CD4-positive, alpha-beta T cell treated with Interleukin-15 for 1 hour (primary cell): ENCODE data around the gene MTPN.

ENCODE experiments used
- DNase-seq: peaks from one replicate; pipeline ENCODE4 v3.0.0-alpha.2; 2020

The MTPN gene

GRCh38 chr7:135950972-135951371, 26.2 kb downstream of the MTPN start:
- no peak for DNase-seq

DNA sequence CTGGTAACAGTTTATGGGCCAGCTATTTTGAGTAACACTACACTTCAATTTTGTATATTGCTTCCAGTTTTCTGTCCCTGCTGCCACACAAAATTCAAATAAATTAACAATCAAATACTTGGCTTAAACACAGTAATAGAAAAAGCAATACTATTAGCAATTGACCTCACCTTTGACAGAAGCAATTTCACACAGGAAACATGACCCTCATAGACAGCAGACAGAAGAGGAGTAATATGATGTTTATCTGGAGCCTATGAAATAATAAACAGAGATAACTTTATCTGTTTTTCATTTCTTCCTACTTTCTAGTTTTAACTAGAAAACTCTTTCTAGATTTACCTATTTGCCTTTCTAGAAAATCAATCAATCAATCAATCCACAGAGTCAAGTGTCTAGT, 26.7 kb downstream of the MTPN start:
- no peak for DNase-seq

- no peak for DNase-seq
These were observed 30.7 kb downstream of the MTPN start for GRCh38 chr7:135946289-135947055.

- DNase-seq, result no peak
These were observed 32.4 kb downstream of the MTPN start for GRCh38 chr7:135944753-135945152.

DNA sequence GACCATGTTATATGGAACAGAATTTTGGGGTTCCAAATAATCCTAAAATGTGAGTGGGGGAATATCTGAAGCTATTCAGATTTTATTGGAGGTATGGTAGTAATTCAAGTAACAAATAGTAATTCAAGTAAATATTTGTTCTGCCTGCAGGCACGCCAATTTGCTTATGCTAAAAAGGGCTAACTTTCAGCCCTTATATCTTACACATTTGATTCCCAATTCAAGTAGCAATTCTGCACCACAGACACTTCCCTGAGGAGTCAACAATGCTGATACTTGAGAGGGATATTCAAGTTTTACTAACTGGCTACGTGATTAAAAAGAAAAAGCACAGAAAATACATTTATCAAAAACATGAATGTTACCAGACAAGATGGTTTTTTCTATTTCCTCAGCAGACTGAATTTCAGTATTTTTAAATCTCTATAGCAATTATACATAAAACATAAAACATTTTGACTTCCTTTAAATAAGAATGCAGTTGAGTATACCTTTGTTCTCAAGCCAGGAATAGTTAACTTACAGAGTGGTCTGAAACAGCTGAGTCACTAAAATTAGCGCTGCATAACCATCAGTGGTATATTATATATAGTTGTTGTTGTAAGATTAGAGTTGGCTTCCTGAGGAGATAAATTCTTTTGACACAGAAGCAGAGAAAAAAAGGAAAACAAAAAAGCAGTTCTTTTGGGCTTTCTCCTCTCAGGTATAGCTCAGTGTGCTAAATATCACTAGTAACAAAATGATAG, 33.9 kb downstream of the MTPN start:
- no peak for DNase-seq

- no peak for DNase-seq
These were observed 34.5 kb downstream of the MTPN start for GRCh38 chr7:135942614-135943013.

GRCh38 chr7:135940077-135941075, 36.8 kb downstream of the MTPN start:
- no peak for DNase-seq

DNA sequence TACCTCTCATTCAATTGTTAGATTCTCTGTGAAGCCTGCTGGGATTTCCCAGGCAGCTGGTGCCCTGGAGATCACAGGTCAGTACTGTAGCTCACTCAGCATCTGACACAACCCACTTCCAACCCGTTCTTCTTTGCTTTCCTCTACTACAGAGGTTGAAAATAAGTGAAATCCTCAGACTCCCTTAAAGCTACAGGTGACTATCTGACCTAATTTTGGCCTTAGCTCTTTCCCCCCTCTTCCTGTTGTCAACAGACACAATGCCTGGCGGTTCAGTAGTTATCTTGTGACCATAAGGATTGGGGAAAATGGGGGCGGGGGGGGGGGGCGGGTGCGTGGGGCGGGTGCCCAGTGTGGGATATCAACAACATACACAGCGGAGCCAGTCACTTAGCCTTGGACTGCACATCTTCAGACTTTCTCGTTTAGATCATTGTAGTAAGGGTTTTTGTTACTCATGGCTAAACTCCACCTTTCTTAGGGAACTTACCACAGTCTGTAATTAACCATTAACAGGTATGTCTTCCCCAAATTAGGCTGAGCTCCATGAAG, 37.8 kb downstream of the MTPN start:
- no peak for DNase-seq

DNA sequence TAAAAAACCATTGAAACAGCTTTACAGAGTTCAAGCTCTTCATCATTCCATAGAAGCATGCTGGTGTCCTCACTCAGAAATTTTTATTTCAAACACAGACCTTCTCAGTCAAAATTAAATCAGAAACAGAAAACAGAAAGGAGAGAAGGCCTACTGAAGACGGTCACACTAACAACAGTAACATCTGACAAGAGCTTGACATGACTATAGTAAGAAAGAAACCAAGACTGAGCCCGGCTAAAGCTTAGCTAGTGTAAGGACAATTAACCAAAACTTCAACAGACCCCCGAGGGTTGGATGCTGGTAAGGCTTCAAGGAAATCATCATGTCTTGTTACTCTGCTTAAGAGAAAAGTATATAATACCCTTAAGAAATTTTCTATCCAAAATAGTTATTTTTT, 38.6 kb downstream of the MTPN start:
- DNase-seq, result no peak

- DNase-seq, result no peak
These were observed 39.1 kb downstream of the MTPN start for GRCh38 chr7:135938086-135938485.

- no peak for DNase-seq
These were observed 40.5 kb downstream of the MTPN start for GRCh38 chr7:135936497-135937217.

- DNase-seq, result no peak
These were observed 42.5 kb downstream of the MTPN start for GRCh38 chr7:135934651-135935050.

DNA sequence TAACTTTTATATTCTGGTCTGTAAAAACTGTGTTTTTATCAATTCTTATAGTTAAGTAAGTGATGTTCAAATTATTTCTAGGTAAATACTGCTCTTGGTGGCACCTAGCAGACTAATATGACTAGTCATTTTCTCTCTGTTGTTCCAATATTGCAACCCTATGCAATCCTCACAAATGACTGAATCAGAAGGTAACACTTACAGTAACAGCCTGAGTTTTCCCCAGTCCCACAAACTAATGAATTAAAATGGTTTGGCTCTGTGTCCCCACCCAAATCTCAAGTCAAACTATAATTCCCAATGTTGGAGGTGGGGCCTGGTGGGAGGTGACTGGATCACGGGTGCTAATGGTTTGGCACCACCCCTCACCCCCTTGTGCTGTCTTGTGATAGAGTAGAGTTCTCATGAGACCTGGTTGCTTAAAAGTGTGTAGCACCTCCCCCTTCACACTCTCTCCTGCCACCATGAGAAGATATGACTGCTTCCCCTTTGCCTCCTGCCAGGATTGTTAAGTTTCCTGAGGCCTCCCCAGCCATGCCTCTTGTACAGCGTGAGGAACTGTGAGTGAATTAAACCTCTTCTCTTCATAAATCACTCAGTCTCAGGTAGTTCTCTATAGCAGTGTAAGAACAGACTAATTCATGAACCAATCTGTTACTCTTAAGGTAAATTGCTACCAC, 43.5 kb downstream of the MTPN start:
- no peak for DNase-seq

DNA sequence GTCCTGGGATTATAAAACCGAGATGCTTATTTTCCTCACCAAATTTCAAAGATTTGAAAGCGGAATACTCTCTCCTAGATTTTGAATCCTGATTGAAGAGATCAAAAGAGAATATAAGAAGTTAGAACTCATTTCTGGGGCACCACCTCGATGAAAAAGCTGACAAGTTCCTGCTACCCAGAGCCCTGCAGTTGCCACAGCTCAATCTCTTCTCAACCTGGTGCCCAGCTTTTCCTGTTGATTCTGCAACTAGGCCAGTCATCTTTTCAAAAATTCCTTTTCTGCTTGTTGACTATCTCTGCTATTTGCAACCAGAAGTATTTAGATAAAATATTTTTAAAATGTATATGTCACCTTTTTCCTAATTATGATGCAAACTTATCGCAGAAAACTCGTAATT, 45.0 kb downstream of the MTPN start:
- DNase-seq, result no peak

DNA sequence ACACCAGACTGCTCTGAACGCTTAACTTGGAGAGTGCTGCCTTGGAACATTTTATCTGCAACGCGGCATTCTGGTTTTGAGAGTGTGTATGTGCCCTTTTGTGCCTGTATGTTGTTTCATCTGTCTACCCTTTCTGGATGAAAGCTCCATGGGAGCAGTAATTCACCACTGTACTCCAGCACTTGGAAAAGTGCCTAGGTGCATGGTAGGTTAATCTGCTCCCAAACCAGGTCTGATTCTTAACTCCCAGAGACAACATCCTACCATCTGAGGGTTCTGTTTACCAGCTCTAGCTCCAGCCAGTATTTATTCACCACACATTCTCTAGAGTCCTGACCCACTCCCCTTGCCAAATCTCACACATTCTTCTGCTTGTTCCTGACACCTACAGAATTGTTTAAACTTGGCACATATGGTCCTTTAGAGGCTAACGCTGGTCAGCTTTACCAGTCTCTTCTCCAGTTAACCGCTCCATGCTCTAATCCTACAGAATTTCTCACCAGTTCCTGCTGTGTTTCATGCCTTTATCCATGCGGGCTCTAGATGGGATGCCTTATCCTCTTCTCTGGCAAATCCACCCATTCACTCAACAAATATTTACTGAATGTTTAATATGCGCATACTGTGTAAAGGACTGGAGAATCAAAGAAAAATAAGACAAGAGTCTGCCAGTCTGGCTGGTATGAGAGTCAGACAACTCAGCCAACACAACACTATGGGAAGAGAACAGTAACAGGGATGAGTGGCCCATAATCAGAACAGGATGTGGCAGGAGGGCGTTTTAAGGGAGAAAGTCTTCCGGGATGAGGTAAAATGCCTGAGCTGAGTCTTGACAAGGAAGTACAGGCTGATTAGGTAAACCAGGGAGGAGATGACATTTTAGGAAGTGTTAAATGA, 46.3 kb downstream of the MTPN start:
- no peak for DNase-seq

GRCh38 chr7:135929722-135930141, 47.4 kb downstream of the MTPN start:
- no peak for DNase-seq

- no peak for DNase-seq
These were observed 47.9 kb downstream of the MTPN start for GRCh38 chr7:135929249-135929648.

GRCh38 chr7:135928136-135928535, 49.0 kb downstream of the MTPN start:
- no peak for DNase-seq

- no peak for DNase-seq
These were observed 51.9 kb downstream of the MTPN start for GRCh38 chr7:135925210-135925609.

GRCh38 chr7:135924302-135924701, 52.9 kb downstream of the MTPN start:
- DNase-seq, result no peak

DNA sequence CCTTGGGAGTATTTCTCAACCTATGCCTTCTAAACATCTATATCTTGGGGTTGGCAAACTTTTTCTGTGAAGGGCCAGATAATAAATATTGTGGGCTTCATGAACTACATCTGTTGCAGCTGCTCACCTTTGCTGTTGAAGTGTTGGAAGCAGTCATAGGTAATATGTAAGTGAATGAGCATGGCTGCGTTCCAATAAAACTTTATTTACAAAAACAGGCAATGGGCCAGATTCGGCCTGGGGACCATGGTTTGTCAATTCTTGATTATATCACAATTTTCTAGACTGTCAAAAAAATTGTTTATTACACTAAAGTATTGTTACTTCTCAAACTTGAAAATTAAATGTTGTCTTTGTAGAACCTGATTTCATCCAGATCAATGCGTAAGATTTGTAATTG, 54.9 kb downstream of the MTPN start:
- DNase-seq, result no peak
